GM18517 (cell line): ENCODE measurements around the gene MAP2.
"Not testable (repeated sequence)": the region's sequence is repeated elsewhere in the genome, so short reads cannot be mapped to it uniquely, and the experiment has no call there.

Source experiments
- ATAC-seq: cut with Tn5 transposase; IDR thresholded peaks from one replicate; pipeline ENCODE4 v1.9.1; 2021; ENCODE audit warnings: mild to moderate bottlenecking, moderate library complexity; ENCODE audit not compliant: unreplicated experiment

The MAP2 gene

GRCh38 chr2:209473930-209474419, 50.1 kb downstream of the MAP2 start:
- ATAC-seq, result no peak

GRCh38 chr2:209474960-209475359, 51.1 kb downstream of the MAP2 start:
- ATAC-seq, result no peak

DNA sequence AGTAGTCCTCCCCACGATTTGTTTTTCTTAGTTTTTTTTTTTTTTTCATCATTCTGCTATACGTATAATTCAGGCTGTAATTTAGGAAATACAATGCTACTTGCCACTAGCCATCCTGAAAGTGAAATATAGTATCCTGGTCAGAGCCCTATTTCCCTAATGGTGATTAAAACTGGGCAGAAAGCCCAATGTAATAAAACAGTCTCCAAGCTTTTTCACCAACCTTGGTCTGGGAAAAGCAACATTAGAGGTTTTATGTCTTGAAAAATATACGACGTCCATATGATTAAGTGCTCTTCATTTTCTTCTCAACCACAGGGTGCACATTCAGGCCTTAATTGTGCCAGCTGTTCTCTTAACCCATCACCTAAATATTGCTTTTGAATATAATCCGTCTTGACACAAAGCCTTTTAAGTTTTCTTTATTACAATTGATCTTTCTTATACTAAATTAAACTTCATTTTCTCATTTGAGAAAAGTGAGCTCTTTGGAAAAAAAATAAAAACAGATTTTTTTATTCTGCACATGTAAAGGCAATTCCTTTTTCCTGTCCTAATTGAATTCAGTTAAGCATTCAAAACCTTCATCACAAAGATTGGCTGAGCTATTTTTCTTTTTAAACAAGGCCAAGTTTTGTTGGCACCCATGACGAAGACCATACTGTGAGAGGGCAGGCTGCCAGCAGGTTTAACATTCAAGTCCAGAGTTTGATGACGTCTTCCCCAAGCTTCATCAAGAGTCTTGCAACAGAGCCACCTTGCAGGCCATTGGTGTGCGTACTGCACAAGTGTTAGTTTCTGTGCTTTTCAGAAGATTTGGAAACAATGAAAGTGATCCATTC, 52.7 kb downstream of the MAP2 start:
- ATAC-seq, result no peak

- not testable (repeated sequence) for ATAC-seq
Measured at GRCh38 chr2:209492296-209492695, 68.4 kb downstream of the MAP2 start.

DNA sequence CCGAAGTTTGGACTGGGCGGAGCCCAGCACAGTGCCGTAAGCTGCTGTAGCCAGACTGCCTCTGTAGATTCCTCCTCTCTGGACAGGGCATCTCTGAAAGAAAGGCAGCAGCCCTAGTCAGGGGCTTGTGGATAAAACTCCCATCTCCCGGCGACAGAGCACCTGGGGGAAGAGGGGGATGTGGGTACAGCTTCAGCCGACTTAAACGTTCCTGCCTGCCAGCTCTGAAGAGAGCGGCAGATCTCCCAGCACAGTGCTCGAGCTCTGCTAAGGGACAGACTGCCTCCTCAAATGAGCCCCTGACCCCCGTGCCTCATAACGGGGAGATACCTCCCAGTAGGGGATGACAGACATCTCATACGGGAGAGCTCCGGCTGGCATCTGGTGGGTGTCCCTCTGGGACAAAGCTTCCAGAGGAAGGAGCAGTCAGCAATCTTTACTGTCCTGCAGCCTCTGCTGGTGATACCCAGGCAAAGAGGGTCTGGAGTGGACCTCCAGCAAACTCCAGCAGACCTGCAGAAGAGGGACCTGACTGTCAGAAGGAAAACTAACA, 71.3 kb downstream of the MAP2 start:
- ATAC-seq, result not testable (repeated sequence)

DNA sequence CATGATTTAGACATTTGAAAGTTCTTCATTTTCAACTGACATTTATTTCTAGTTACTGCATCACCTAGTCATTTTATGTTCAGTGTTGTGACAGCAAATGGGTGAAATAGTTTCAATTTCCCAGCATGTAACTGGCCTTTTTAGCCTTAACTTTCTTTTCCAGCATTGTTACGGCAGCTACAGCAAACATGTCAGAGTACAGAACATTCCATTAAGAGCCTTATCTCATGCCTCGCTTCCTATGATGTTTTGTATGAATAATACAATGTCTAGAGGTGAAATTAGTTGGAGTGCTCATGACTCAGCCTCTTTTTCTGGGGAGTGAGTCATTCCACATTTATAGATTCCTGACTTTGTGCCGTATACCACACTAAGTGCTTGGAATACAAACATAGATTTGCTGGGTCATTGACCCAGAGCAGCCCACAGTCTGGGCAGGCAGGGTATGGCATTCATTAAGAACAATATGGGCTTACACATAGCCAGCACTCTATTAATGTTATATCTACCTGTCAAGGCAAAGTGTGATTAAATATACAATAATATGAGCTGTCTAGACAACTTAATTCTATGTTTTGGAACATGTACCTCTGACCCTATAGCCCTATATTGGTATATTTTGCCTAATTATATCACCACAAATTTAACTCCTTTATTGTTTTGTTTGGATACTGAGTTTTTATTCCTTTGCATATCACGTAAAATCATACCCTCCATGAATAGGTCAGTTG, 72.2 kb downstream of the MAP2 start:
- ATAC-seq, result no peak

DNA sequence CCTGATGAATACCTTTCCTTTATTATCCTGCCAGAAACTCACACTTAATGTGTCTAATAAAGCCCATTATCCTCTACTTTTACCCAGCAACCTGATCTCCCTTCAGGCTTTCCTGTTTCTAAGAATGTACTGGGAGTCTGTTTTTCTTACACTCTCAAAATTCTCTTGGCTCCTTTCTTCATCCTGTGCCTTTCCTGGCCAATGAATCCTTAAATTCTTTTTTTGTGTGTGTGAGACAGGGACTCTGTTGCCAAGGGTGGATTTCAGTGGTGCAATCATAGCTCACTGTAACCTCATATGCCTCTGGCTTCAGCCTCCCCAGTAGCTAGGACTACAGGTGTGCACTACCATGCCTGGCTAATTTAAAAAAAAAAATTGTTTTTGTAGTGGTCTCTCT, 72.7 kb downstream of the MAP2 start:
- ATAC-seq, result no peak

GRCh38 chr2:209498614-209499013, 74.8 kb downstream of the MAP2 start:
- no peak for ATAC-seq

GRCh38 chr2:209499069-209499468, 75.2 kb downstream of the MAP2 start:
- no peak for ATAC-seq

- ATAC-seq, result no peak
Measured at GRCh38 chr2:209501579-209501978, 77.7 kb downstream of the MAP2 start.

DNA sequence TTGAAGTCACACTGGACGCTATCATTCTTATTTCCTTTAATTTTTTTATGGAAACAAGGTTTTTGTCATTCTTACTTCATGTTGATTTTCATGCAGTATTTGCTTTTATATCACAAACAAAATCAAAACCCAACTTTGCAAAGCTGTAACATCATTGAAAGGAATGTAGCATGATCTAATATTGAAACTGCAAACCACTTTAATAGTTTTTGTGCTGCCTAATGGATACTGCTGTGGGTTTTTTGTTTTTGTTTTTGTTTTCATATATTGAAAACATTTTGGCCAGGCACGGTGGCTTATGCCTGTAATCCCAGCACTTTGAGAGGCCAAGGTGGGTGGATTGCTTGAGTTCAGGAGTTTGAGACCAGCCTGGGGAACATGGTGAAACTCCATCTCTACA, 81.6 kb downstream of the MAP2 start:
- no peak for ATAC-seq

GRCh38 chr2:209508255-209508654, 84.4 kb downstream of the MAP2 start:
- ATAC-seq, result no peak

GRCh38 chr2:209511637-209512036, 87.8 kb downstream of the MAP2 start:
- no peak for ATAC-seq

GRCh38 chr2:209512971-209513370, 89.1 kb downstream of the MAP2 start:
- ATAC-seq, result no peak

DNA sequence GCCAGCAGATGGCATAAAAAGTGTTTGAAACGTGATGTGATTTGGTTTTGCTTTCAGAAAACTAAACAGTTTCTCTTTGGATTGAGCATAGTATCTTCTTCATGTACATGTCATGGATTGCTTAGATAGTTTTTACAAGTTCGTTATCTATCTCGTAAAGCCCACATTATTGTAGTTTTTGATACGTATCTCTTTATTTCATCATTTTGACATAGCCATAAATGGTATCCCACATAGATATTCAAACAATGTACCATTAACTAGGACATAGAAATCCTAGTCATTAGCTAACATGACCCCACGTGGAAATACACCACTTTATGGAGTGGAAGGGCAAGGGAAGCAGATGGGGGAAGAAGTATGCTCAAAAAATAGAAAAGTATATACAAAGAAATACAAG, 93.6 kb downstream of the MAP2 start:
- no peak for ATAC-seq

DNA sequence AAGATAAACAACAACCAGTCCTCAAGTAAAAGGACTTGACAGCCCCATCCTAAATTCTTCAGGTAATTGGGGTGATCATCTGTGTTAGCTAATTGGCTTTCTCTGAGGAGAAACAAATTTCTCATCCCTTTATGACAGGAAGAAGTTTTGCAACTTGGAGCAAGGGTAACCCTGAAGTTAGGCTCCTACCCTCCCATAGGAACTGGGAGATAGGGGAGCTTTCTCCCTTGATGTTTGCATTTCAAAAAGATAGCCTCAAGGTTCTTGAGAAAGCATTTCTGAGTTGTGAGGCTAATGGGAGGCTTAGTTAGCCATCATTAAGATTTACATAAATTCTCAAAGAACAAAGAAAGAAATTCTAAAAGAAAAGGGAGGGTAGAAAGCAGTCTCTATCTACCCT, 95.4 kb downstream of the MAP2 start:
- no peak for ATAC-seq

GRCh38 chr2:209519906-209520305, 96.1 kb downstream of the MAP2 start:
- ATAC-seq, result no peak

- no peak for ATAC-seq
Measured at GRCh38 chr2:209523041-209523740, 99.3 kb downstream of the MAP2 start.

GRCh38 chr2:209523867-209524266, 100.0 kb downstream of the MAP2 start:
- peak; percentile 70 for ATAC-seq

DNA sequence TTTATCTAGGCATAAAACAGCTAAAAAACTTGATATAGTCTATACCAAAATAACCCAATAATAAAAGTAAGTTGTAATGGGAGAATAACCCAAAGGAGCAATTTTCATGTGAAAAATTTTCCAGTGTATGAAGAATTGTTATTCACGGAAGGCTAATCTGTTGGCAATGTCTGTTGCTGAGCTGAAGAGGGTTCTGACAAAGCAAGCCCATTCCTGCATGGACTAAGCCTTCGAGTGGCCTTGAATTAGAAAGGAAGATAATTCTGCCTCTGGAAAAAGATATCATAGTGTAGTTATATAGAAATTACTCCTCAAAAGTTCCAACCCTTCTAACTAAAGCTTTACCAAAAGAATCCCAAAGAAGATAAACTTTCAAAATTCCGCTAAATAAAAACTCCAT, 101.5 kb downstream of the MAP2 start:
- ATAC-seq, result no peak

- ATAC-seq, result peak; percentile 37
Measured at GRCh38 chr2:209525834-209526281, 102.0 kb downstream of the MAP2 start.
